Naive thymus-derived CD4-positive, alpha-beta T cell (primary cell): ENCODE measurements around the gene GOSR1. TPM values are rescaled to one million over a fixed set of nuclear protein-coding genes. Genes with fewer than 3 reads are reported as not detected.
"Not testable (repeated sequence)": the region's sequence is repeated elsewhere in the genome, so short reads cannot be mapped to it uniquely, and the experiment has no call there.

Experiments
- ATAC-seq: fragments of 150-1000 bp; cut with Tn5 transposase; 2 replicates; pipeline ENCODE4 v1.10.0; 2021; ENCODE audit warnings: mild to moderate bottlenecking, moderate library complexity
- CTCF ChIA-PET: fragments of 350-600 bp; sonication (Branson Sonifier 250); formaldehyde crosslinking; loops from one replicate; lab custom pipeline; 2021; ENCODE audit warnings: antibody characterized with exemption; lab: Charles Lee
- POLR2A ChIA-PET: fragments of 350-600 bp; sonication (Branson Sonifier 250); formaldehyde crosslinking; loops from one replicate; lab custom pipeline; 2021; ENCODE audit warnings: antibody characterized with exemption, inconsistent platforms; lab: Charles Lee
- DNase-seq, 9 donors: peaks; one replicate each; pipeline versions ENCODE4 v3.0.0 to v3.0.0-alpha.2; 2020 to 2022; ENCODE audit warnings: mixed read lengths in 1 of 9
- H3K27ac ChIP-seq: one replicate; pipeline ENCODE4 v1.7.0; 2013; ENCODE audit warnings: mild to moderate bottlenecking, low read depth, low read length, moderate library complexity
- H3K27me3 ChIP-seq, 2 donors: one replicate each; pipeline ENCODE4 v1.7.0; 2013; ENCODE audit warnings: low read length in 2 of 2, mild to moderate bottlenecking in 2 of 2, moderate library complexity in 2 of 2; ENCODE audit not compliant: control insufficient read depth in 2 of 2, insufficient read depth in 2 of 2
- H3K36me3 ChIP-seq, 3 experiments: 1 replicate in 2 of 3; 2 replicates in 1 of 3; pipeline ENCODE4 v1.7.0; 2013; ENCODE audit warnings: low read length in 3 of 3, mild to moderate bottlenecking in 3 of 3, moderate library complexity in 1 of 3; ENCODE audit not compliant: insufficient read depth in 3 of 3, control insufficient read depth in 2 of 3
- H3K4me1 ChIP-seq, 2 donors: one replicate each; pipeline ENCODE4 v1.7.0; 2013; ENCODE audit warnings: low read length in 2 of 2, mild to moderate bottlenecking in 2 of 2, moderate library complexity in 1 of 2; ENCODE audit not compliant: control insufficient read depth in 2 of 2, insufficient read depth in 2 of 2
- H3K4me3 ChIP-seq: 2 replicates; pipeline ENCODE4 v1.7.0; 2013; ENCODE audit warnings: mild to moderate bottlenecking, low read length
- H3K9me3 ChIP-seq, 3 experiments: 1 replicate in 2 of 3; 2 replicates in 1 of 3; pipeline ENCODE4 v1.7.0; 2013; ENCODE audit warnings: low read length in 3 of 3; ENCODE audit not compliant: control insufficient read depth in 2 of 3
- H3K27ac Mint-ChIP-seq, 9 donors: one replicate each; pipeline ENCODE4 v1.8.0; 2020 to 2022; ENCODE audit warnings: mixed read lengths in 9 of 9, mild to moderate bottlenecking in 8 of 9, moderate library complexity in 5 of 9, inconsistent platforms in 2 of 9
- H3K27me3 Mint-ChIP-seq, 5 donors: one replicate each; pipeline ENCODE4 v1.8.0; 2021 to 2022; ENCODE audit warnings: mixed read lengths in 5 of 5, mild to moderate bottlenecking in 1 of 5
- H3K36me3 Mint-ChIP-seq, 5 donors: one replicate each; pipeline ENCODE4 v1.8.0; 2020 to 2022; ENCODE audit warnings: mixed read lengths in 5 of 5, mild to moderate bottlenecking in 3 of 5, inconsistent platforms in 1 of 5
- H3K4me1 Mint-ChIP-seq, 7 donors: one replicate each; pipeline ENCODE4 v1.8.0; 2020 to 2022; ENCODE audit warnings: mixed read lengths in 7 of 7, mild to moderate bottlenecking in 3 of 7, inconsistent platforms in 1 of 7
- H3K4me3 Mint-ChIP-seq, 10 donors: one replicate each; pipeline ENCODE4 v1.8.0; 2020 to 2022; ENCODE audit warnings: mild to moderate bottlenecking in 10 of 10, mixed read lengths in 10 of 10, moderate library complexity in 6 of 10, inconsistent platforms in 2 of 10
- H3K9me3 Mint-ChIP-seq, 11 donors: one replicate each; pipeline ENCODE4 v1.8.0; 2020 to 2022; ENCODE audit warnings: mixed read lengths in 11 of 11, mild to moderate bottlenecking in 4 of 11, inconsistent platforms in 1 of 11, moderate library complexity in 1 of 11
- intact Hi-C, 2 donors: fragments of 100-400 bp; cut with micrococcal nuclease; formaldehyde crosslinking; loops; one replicate each; pipeline ENCODE4 v1.15.1; 2023
- polyA plus RNA-seq, 2 donors: library from polyadenylated mRNA; unstranded; fragments of 300-500 nt; fragmentation: Illumina TruSeq; gene quantifications; one replicate each; pipeline ENCODE4 v1.2.3, GENCODE V29; 2021
- total RNA-seq, 6 experiments: library from RNA in 5 of 6; stranded (reverse) in 5 of 6; gene quantifications; 1 replicate in 5 of 6; 2 replicates in 1 of 6; pipeline ENCODE4 v1.2.3 and lab custom pipeline; 2021 to 2026

The GOSR1 gene
- total and polyA plus RNA-seq, 7 experiments from 2014 or later = 45.1 to 70.8 (median 62.9) TPM

GRCh38 chr17:30566516-30567225 lies 89.5 kb downstream of the GOSR1 start:
- H3K4me1 ChIP-seq, H3K27ac ChIP-seq, ATAC-seq, intact Hi-C loops, H3K4me1 Mint-ChIP-seq, H3K4me3 ChIP-seq, DNase-seq, H3K36me3 Mint-ChIP-seq, H3K36me3 ChIP-seq, H3K27me3 ChIP-seq, POLR2A ChIA-PET, H3K9me3 ChIP-seq, H3K4me3 Mint-ChIP-seq, H3K27ac Mint-ChIP-seq, CTCF ChIA-PET, H3K9me3 Mint-ChIP-seq: not testable (repeated sequence)
- H3K27me3 Mint-ChIP-seq = peaks cover 0 to 10% (median 0%) of the 10 kb centered on the region in 5 donors

GRCh38 chr17:30567231-30568116 lies 90.3 kb downstream of the GOSR1 start:
- DNase-seq = no peak
- Histone ChIP-seq H3K36me3 (no peaks in the 10 kb centered on the region), H3K4me1 (no peaks in the 10 kb centered on the region), H3K9me3 (no peaks in the 10 kb centered on the region), H3K4me3 (no peak overlapping the region), H3K27me3 (no peaks in the 10 kb centered on the region), H3K27ac (no peak overlapping the region)
- no peak overlapping the region for H3K27ac Mint-ChIP-seq
- intact Hi-C loops = no loop called here
- peaks cover 0 to 10% (median 0%) of the 10 kb centered on the region in 5 donors for H3K27me3 Mint-ChIP-seq
- no peaks in the 10 kb centered on the region for H3K36me3 Mint-ChIP-seq
- CTCF ChIA-PET = no interaction called here
- H3K4me1 Mint-ChIP-seq = peaks cover 0 to 3% (median 0%) of the 10 kb centered on the region in 7 donors
- POLR2A ChIA-PET = no interaction called here
- no peak overlapping the region for H3K4me3 Mint-ChIP-seq
- H3K9me3 Mint-ChIP-seq = no peaks in the 10 kb centered on the region
- no peak for ATAC-seq

- DNase-seq (no peak), ATAC-seq (no peak)
- H3K27ac Mint-ChIP-seq = no peak overlapping the region
- H3K4me1 Mint-ChIP-seq = peaks cover 0 to 3% (median 0%) of the 10 kb centered on the region in 7 donors
- no peaks in the 10 kb centered on the region for H3K36me3 Mint-ChIP-seq
- Histone ChIP-seq H3K4me3 (no peak overlapping the region), H3K27me3 (no peaks in the 10 kb centered on the region), H3K27ac (no peak overlapping the region), H3K9me3 (no peaks in the 10 kb centered on the region), H3K4me1 (no peaks in the 10 kb centered on the region), H3K36me3 (no peaks in the 10 kb centered on the region)
- no peaks in the 10 kb centered on the region for H3K9me3 Mint-ChIP-seq
- H3K27me3 Mint-ChIP-seq = peaks cover 0 to 6% (median 0%) of the 10 kb centered on the region in 5 donors
- no peak overlapping the region for H3K4me3 Mint-ChIP-seq
- intact Hi-C loops = no loop called here
- POLR2A ChIA-PET = no interaction called here
- CTCF ChIA-PET = no interaction called here
Observed at GRCh38 chr17:30568117-30568430, 90.9 kb downstream of the GOSR1 start.

GRCh38 chr17:30569531-30570175 lies 92.4 kb downstream of the GOSR1 start:
- POLR2A ChIA-PET, DNase-seq, H3K9me3 ChIP-seq, H3K27me3 ChIP-seq, H3K4me1 Mint-ChIP-seq, H3K27ac Mint-ChIP-seq, CTCF ChIA-PET, H3K36me3 Mint-ChIP-seq, H3K4me1 ChIP-seq, H3K27me3 Mint-ChIP-seq, ATAC-seq, H3K27ac ChIP-seq, H3K36me3 ChIP-seq, H3K9me3 Mint-ChIP-seq, H3K4me3 Mint-ChIP-seq, H3K4me3 ChIP-seq, intact Hi-C loops: not testable (repeated sequence)

- Mint-ChIP-seq H3K36me3 (no peaks in the 10 kb centered on the region), H3K4me3 (no peak overlapping the region), H3K27me3 (peaks cover 0 to 7% (median 0%) of the 10 kb centered on the region in 5 donors), H3K9me3 (no peaks in the 10 kb centered on the region), H3K27ac (no peak overlapping the region), H3K4me1 (peaks cover 0 to 2% (median 0%) of the 10 kb centered on the region in 7 donors)
- no peaks in the 10 kb centered on the region for H3K27me3 ChIP-seq
- POLR2A ChIA-PET = no interaction called here
- no peaks in the 10 kb centered on the region for H3K4me1 ChIP-seq
- H3K4me3 ChIP-seq = no peak overlapping the region
- CTCF ChIA-PET = no interaction called here
- H3K36me3 ChIP-seq = no peaks in the 10 kb centered on the region
- H3K9me3 ChIP-seq = no peaks in the 10 kb centered on the region
- DNase-seq (no peak), ATAC-seq (no peak)
- H3K27ac ChIP-seq = no peak overlapping the region
- intact Hi-C loops = no loop called here
Observed at GRCh38 chr17:30570191-30570590, 93.0 kb downstream of the GOSR1 start.

- Histone ChIP-seq H3K27me3 (no peaks in the 10 kb centered on the region), H3K9me3 (no peaks in the 10 kb centered on the region), H3K36me3 (no peaks in the 10 kb centered on the region), H3K4me3 (no peak overlapping the region), H3K4me1 (no peaks in the 10 kb centered on the region), H3K27ac (no peak overlapping the region)
- DNase-seq (no peak), ATAC-seq (no peak)
- no peak overlapping the region for H3K4me3 Mint-ChIP-seq
- ChIA-PET POLR2A (no interaction called here), CTCF (no interaction called here)
- H3K4me1 Mint-ChIP-seq = peaks cover 0 to 2% (median 0%) of the 10 kb centered on the region in 7 donors
- peaks cover 0 to 7% (median 0%) of the 10 kb centered on the region in 5 donors for H3K27me3 Mint-ChIP-seq
- H3K9me3 Mint-ChIP-seq = no peaks in the 10 kb centered on the region
- no peaks in the 10 kb centered on the region for H3K36me3 Mint-ChIP-seq
- intact Hi-C loops = no loop called here
- no peak overlapping the region for H3K27ac Mint-ChIP-seq
Observed at GRCh38 chr17:30570596-30571265, 93.5 kb downstream of the GOSR1 start.
